Measurements from ENCODE around the gene ENDOV. TPM values are rescaled to one million over a fixed set of nuclear protein-coding genes. Genes with fewer than 3 reads are reported as not detected.

ENDOV gene
- total RNA-seq, 4 donors from 2014 or later: 12.4 to 17.7 (median 15.4) TPM

DNA sequence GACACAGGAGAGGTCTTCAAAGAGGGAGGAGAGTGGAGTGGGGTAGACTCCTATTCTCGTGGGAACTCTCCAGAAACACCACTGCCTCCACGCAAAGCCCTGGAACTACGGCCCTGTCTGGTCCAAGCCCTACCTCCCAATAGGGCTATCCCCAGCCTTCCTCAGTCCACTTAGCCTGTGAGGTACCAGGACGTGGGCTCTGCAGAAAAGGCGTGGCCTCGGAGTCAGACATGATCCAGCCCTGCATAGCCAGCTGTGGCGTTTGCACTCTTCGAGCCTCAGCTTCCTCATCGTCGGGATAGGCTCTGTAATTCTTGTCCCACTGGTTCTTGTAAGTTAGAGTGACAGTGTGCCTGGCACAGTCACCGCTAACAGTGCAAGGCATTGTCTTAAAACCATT is 13.8 kb downstream of the ENDOV start:
- Histone ChIP-seq H3K9me3 (no peaks in the 10 kb centered on the region), H3K27me3 (no peaks in the 10 kb centered on the region), H3K36me3 (peaks cover 0 to 43% of the 10 kb centered on the region in 2 donors), H3K4me1 (peaks cover 0 to 11% (median 0%) of the 10 kb centered on the region in 3 donors), H3K27ac (no peak overlapping the region), H3K4me3 (no peak overlapping the region)
- no peak for ATAC-seq
- WGBS, 2 donors (ENCODE audit: low coverage in 1 of 2): 74% methylated on average over 9 of the region's 11 CpGs; no CpG with 5 or more reads in 1 of the 2 donors
- TF ChIP-seq POLR2A (IDR thresholded peaks at IDR 0.05) (no peak), EP300 (IDR thresholded peaks at IDR 0.05) (no peak), POLR2AphosphoS5 (IDR thresholded peaks at IDR 0.05) (no peak)
- TF ChIP-seq, protein P1, sequence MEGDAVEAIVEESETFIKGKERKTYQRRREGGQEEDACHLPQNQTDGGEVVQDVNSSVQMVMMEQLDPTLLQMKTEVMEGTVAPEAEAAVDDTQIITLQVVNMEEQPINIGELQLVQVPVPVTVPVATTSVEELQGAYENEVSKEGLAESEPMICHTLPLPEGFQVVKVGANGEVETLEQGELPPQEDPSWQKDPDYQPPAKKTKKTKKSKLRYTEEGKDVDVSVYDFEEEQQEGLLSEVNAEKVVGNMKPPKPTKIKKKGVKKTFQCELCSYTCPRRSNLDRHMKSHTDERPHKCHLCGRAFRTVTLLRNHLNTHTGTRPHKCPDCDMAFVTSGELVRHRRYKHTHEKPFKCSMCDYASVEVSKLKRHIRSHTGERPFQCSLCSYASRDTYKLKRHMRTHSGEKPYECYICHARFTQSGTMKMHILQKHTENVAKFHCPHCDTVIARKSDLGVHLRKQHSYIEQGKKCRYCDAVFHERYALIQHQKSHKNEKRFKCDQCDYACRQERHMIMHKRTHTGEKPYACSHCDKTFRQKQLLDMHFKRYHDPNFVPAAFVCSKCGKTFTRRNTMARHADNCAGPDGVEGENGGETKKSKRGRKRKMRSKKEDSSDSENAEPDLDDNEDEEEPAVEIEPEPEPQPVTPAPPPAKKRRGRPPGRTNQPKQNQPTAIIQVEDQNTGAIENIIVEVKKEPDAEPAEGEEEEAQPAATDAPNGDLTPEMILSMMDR (IDR thresholded peaks at IDR 0.05): no peak

DNA sequence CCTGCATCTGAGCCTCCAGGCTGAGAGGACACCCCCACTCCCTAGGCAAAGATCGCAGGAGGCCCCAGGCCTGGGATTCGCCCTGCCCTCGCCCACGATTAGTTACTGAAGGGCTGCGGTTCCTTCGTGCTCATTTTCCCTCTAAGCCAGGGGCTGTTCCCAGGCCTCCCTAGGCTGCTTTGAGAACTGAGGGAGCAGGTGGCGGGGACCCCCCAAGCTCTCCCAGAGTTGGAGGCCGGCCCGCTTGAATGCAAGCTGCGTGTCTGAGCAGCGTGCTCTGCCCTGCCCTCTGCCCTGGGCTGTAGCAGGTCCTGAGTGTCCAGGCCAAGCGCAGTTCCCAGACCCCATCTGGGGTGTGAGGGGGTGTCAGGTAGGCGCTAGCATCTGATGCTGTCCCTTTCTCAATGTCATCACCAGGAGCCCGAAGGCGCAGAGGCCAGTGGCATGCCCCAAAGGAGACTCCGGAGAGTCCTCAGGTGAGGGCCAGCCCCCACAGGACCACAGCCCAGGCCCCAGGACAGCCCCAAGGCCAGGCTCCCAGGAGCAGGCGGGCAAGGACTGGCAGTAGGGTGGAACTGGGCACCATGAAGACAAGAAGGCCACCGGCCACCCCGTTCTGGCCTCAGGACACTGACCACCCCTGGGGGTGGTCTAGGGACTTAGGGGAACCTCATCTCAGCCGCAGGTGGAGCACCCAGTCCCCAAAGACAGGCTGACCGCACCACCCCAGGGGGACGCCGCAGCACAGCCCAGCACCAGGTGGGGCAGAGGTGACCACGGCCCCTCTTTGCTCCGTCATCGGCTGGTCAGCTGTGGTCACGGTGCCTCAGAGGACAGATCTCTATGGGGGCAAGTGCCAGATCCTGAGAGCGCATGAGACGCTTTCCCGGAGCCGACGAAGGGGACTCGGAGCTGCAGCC is 14.6 kb downstream of the ENDOV start:
- no peak for TF ChIP-seq POLR2AphosphoS5 (IDR thresholded peaks at IDR 0.05)
- no peak for TF ChIP-seq POLR2A (IDR thresholded peaks at IDR 0.05)
- TF ChIP-seq EP300 (IDR thresholded peaks at IDR 0.05): no peak
- TF ChIP-seq, protein P1 (IDR thresholded peaks at IDR 0.05): no peak
- Histone ChIP-seq H3K27me3 (no peaks in the 10 kb centered on the region), H3K4me1 (peaks cover 0 to 11% (median 0%) of the 10 kb centered on the region in 3 donors), H3K9me3 (no peaks in the 10 kb centered on the region), H3K36me3 (peaks cover 0 to 43% of the 10 kb centered on the region in 2 donors), H3K4me3 (no peak overlapping the region), H3K27ac (no peak overlapping the region)
- ATAC-seq: no peak
- WGBS, 2 donors (ENCODE audit: low coverage in 1 of 2): 92% methylated on average over 2 of the region's 33 CpGs; no CpG with 5 or more reads in 1 of the 2 donors

DNA sequence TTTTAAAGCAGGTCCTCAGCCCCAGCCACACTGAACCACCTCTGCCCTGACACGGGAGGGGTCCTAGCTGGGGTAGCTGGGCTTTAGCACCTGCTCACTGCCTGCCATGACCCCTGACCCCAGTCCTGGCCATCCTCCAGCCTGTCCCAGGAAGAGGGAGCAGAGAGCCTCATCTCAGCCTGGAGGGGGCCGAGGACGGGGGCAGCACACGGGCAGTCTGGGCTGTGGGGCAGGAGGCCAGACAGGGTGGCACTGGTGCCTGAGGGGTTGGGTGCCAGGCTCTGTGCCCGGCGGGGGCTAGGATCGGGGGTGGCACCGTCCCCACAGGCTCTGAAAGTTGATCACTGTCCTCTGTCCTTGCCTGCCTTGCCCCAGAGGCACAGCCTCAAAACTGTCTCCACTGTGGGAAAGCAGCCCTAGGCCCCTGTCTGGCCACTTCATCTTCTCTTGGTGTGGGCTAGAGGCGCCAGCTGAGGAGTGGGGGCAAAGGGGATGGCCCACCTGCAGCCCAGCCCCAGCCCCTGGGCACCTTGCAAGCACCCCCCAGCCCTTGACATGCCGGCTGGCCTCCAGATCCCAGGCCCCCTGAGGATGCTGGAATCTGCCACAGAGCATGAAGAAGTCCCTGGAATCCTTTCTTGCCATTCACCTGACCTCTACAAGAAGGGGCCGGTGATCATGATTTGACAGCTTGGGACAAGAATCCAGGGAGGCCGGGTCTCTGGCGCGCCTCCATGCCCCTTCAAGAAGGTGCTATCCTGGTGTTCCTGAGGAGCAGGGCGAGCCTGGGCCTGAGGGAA is 15.7 kb downstream of the ENDOV start:
- WGBS, 2 donors (ENCODE audit: low coverage in 1 of 2): no CpG with 5 or more reads among the region's 15 CpGs

DNA sequence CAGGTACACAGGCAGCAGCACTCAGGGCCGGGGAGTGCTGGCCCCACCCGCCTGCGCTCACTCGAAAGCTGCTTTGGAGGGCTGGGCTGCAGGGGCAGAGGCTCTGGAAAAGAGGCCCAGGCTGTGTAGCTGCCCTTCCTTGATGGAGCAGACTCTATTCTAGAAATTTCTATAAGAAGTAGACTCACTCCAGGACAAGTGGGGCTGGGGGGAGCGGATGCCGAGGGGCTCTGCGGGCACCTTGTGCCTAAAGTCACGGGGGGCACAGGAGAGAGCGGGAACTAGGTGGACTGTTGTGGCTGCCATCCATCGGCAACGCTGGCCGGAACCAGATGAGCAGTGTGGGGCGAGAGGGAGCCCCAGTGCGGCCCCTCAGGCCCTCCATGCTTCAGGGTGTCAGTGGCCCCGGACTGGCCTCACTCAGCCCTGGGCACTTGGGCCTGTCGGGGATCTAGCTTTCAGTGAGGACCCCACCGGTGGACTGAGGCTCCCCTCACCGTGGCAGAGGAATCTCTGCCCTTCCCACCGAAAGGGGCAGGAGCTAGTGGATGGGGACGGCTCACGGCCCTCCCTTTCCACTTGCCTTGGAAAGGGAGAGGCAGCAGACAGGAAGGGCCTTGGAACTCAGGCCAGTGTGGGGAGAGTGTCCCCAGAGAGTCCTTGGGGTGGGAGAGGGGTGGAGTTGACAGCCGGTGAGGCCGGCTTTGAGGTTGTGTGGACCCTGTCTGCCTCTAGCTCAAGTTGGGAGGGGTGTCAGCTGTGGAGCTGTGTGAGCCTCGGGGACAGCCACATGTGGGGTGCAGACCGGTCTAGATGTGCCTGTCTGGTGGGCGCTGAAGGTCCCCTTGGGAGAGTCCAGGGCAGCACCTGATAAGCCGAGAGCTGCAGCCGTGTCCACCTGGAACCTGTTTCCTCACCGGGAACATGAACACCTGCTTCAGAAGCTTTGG is 16.6 kb downstream of the ENDOV start:
- no peak for ATAC-seq
- Histone ChIP-seq H3K9me3 (no peaks in the 10 kb centered on the region), H3K4me3 (no peak overlapping the region), H3K36me3 (peaks cover 0 to 43% of the 10 kb centered on the region in 2 donors), H3K27ac (no peak overlapping the region), H3K27me3 (no peaks in the 10 kb centered on the region), H3K4me1 (peaks cover 0 to 11% (median 0%) of the 10 kb centered on the region in 3 donors)
- 90% methylated on average over 2 to 8 of the region's 29 CpGs for WGBS, 2 donors (ENCODE audit: low coverage in 1 of 2)
- no peak for TF ChIP-seq EP300 (IDR thresholded peaks at IDR 0.05)
- TF ChIP-seq POLR2A (IDR thresholded peaks at IDR 0.05): no peak
- TF ChIP-seq, protein P1 (IDR thresholded peaks at IDR 0.05): no peak

More for the DNA sequence above, 15.7 kb downstream of the ENDOV start:
- TF ChIP-seq, protein P1 (IDR thresholded peaks at IDR 0.05): no peak
- TF ChIP-seq POLR2AphosphoS5 (IDR thresholded peaks at IDR 0.05): no peak
- no peak for TF ChIP-seq EP300 (IDR thresholded peaks at IDR 0.05)
- no peak for TF ChIP-seq POLR2A (IDR thresholded peaks at IDR 0.05)
- Histone ChIP-seq H3K27me3 (no peaks in the 10 kb centered on the region), H3K4me3 (no peak overlapping the region), H3K9me3 (no peaks in the 10 kb centered on the region), H3K36me3 (peaks cover 0 to 43% of the 10 kb centered on the region in 2 donors), H3K27ac (no peak overlapping the region), H3K4me1 (peaks cover 0 to 11% (median 0%) of the 10 kb centered on the region in 3 donors)
- ATAC-seq: no peak
